Activated CD8-positive, alpha-beta memory T cell treated with anti-CD3 and anti-CD28 coated beads, Interleukin-2, amount 50 U/mL, for 1 hour (primary cell): Measurements from ENCODE around the gene SLC9A1.
"Not testable (repeated sequence)": the region's sequence is repeated elsewhere in the genome, so short reads cannot be mapped to it uniquely, and the experiment has no call there.

ENCODE experiments used
- DNase-seq: peaks from one replicate; pipeline ENCODE4 v3.0.0-alpha.2; 2020; ENCODE audit errors: extremely low read depth

The SLC9A1 gene

DNA sequence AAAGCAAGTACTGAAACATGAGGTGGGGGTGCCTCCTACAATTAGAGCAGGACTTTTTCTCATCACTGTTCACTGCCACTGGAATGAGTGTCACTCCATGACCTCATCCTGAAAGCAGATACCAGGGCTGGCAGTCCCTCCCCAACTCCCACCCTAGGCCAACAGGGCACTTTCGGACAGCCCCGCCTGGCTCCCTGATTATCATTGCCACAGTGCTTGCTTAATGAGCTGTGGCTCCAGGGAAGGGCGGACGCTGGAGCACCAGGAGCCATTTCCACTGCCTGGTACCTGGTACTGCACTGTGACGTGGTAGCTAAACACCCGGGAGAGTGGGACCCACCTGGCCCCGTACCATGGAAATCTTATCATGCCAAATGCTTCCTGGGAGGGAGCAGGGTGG, 22.3 kb downstream of the SLC9A1 start:
- DNase-seq: no peak

DNA sequence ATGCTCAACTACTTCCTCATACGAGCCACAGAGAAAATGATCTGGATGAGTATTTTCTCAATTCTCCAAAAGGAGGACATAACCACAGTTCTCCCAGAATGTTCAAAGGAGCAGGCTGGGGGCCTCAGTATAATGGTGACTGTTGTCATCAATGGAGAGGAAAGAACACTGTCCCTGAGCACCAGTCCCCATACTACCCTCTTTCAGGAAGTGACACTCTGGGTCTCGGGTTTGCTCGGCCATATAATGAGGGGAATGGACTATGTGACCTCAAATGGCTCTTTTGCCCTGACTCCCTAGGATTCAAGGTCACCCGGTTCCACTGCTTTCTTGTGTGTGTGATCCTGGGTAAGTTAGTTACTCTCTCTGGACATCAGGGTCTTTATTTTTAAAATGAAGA, 22.8 kb downstream of the SLC9A1 start:
- DNase-seq: no peak

DNA sequence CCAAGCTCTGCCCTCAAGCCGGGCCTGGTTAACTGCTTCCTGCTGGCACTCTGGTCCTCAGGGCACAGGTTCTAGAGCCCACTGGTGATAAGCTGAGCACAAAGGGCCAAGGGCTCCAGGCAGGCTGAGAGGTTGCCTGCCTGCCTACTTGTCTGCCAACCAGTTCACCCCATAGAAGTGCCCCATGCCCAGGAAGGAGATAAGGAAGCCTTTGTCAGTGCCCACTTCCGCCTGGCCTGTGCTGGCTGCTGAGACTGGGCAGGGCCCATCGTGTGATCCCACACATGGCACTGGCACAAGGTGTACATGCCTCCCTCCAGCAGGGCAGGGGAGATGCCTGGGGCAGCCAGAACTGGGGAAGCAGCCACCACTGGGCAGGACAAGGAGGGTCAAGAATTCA, 24.1 kb downstream of the SLC9A1 start:
- DNase-seq: no peak

DNA sequence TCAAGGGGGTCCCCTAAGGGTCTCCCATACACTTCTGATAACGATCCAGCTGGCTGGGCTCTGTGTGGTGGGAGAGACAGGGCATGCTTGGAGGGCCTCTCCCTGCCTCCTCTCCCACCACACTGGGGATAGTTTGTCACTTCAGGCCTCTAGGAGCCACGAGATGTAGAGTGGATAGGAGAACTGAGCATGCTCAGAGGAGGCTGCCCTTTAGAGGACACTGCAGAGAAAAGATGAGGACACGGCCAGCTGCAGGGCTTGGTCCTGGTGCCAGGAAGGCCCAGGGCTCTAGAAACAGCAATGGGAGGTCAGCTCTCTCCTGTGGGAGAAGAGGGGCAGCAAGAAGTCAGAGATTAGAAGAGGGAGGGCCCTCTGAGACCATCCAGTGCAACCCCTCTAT, 25.7 kb downstream of the SLC9A1 start:
- no peak for DNase-seq

DNA sequence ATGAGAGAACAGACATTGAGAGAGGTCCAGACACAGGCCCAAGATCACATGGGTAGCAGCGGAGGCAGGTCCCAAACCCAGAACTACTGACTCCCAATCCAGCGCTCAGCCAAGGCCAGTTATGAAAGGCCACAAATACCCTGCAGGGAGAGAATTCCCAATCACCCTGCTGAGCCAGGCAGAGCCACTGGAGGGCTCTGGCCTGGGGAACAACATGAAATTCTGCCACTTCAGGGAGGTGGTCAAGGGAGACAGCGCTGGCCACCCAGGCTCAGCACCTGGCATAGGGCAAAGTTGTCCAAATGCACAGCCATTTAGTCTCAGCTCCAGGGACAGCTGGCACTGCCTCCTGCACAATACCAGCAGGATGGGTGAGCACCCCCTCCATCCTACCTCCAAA, 27.5 kb downstream of the SLC9A1 start:
- no peak for DNase-seq

- DNase-seq: no peak
Observed at GRCh38 chr1:27126391-27126790, 28.5 kb downstream of the SLC9A1 start.

GRCh38 chr1:27125125-27125524, 29.8 kb downstream of the SLC9A1 start:
- DNase-seq: not testable (repeated sequence)

- no peak for DNase-seq
Observed at GRCh38 chr1:27124405-27124804, 30.5 kb downstream of the SLC9A1 start.

- DNase-seq: no peak
Observed at GRCh38 chr1:27122652-27123051, 32.3 kb downstream of the SLC9A1 start.

DNA sequence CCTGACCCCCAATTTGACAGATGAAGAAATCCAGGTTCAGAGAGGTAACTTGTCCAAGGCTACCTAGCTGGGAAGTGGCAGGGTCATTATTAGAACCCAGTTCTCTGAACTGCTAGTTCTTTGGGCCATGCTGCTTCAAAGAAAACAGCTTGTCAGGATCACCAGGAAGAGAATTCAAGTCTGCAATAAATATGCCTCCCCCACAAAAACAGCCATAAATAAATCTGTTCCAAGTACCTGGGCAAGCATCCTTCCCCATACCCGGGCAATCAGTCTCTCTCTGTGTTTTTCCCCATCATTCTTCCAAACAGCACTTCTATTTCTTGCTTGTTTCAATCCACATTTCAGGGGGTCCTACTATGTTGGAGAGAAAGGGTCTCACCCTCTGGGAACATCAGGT, 34.1 kb downstream of the SLC9A1 start:
- no peak for DNase-seq

GRCh38 chr1:27118440-27118689, 36.6 kb downstream of the SLC9A1 start:
- DNase-seq: no peak

DNA sequence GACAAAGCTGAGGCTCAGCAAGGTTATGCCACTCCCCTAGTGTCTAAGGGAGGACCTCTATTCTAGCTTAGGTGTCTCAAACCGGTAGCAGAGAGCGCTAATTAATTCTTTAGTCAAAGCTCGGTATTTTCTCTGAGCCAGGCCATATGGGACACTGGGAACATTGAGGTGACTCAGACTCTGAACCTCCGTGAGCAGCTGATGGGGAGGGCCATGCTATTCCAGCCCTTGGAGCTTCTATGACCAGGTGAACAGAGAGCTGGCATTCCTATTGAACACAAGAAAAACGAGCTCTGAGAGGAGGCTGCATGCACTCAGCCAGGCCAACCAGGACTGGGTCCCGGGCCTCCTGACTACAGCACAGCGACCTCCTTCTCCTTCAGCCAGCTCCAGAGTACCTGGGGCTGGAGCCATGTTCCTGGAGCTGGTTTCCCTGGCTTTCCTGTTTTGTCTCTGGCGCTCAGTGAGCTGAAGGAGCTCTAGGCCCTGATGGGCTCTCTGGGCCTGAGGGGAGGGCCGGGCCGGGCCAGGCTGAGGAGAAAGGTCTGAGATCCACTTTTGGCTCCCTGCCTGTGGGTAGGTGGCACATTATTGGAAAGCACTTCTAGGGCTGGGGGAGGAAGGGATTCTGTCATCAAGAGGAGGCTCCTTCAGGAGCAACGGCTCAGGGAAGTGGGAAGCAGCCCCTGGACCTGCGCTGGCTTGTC, 37.0 kb downstream of the SLC9A1 start:
- no peak for DNase-seq

DNA sequence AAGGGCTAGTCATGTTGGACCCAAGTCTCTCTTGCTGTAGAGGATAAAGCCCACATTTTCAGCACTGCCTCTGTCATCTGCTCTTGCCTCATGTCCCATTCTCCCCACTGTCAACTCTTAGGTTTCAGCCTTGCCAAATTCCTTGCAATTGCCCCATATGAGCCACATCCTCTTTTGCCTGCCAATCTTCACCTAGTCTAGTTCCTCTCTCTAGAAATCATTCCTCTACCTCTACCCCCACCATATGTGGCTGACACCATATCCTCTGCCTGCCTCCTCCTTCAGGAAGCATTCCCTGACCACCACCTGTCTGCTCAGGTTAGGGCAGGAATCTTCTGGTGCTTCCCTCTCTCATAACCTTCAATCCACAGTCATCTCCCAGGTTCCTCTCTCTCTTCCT, 38.2 kb downstream of the SLC9A1 start:
- DNase-seq: no peak

GRCh38 chr1:27116232-27116631, 38.7 kb downstream of the SLC9A1 start:
- no peak for DNase-seq

DNA sequence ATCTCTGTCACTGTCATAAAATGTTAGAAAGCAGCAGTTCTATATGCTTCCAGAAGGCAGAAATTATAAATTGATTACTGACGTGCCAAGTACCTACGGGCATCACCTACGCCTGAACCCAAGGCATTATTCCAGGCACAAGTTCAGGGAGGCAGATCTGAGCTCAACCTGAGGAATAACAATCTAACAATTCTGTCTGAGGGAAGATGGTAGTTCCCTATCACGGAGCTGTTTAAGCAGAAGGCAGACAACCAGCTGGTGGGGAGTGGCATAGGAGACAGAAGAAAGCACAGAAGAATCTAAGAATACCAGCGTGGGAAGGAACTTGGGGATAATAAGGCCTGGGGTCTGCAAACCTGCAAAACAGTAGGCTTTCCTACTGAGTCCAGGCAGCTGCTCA, 40.4 kb downstream of the SLC9A1 start:
- no peak for DNase-seq

GRCh38 chr1:27113861-27114260, 41.1 kb downstream of the SLC9A1 start:
- DNase-seq: no peak

- DNase-seq: peak; percentile 20
Observed at GRCh38 chr1:27111626-27112573, 43.0 kb downstream of the SLC9A1 start.

- no peak for DNase-seq
Observed at GRCh38 chr1:27109103-27109822, 45.7 kb downstream of the SLC9A1 start.

GRCh38 chr1:27108588-27108987, 46.3 kb downstream of the SLC9A1 start:
- no peak for DNase-seq

- no peak for DNase-seq
Observed at GRCh38 chr1:27106561-27107323, 48.2 kb downstream of the SLC9A1 start.

DNA sequence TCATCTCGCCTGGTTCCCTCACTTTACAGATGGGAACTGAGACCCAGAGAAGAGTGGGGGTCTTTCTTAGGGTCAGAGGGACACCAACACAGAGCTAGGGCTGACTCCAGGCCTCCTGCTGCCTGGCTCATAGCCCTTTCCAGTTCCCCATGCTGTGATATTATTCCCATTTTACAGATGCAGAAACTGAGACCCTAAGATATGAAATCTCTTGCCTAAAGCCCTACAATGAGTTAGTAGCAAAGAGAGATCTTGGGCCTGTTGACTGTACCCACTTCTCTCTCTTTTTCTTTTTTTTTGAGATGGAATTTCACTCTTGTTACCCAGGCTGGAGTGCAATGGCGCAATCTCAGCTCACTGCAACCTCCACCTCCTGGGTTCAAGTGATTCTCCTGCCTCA, 49.9 kb downstream of the SLC9A1 start:
- DNase-seq: no peak

- no peak for DNase-seq
Observed at GRCh38 chr1:27103498-27103897, 51.4 kb downstream of the SLC9A1 start.
